Nephron progenitor cell (in vitro differentiated cells): Measurements from ENCODE around the gene CACNG4.

ENCODE experiments used
- DNase-seq: peaks from one replicate; pipeline ENCODE4 v3.0.0; 2021
- H3K27ac Mint-ChIP-seq: 2 replicates; pipeline ENCODE4 v1.8.0; 2021; ENCODE audit warnings: mild to moderate bottlenecking, moderate library complexity, mixed read lengths
- H3K27me3 Mint-ChIP-seq: 2 replicates; pipeline ENCODE4 v1.8.0; 2021; ENCODE audit warnings: mild to moderate bottlenecking, low read depth, mixed read lengths; ENCODE audit not compliant: poor library complexity
- H3K36me3 Mint-ChIP-seq: 2 replicates; pipeline ENCODE4 v1.8.0; 2021; ENCODE audit warnings: low read depth, mixed read lengths
- H3K4me1 Mint-ChIP-seq: 2 replicates; pipeline ENCODE4 v1.8.0; 2021; ENCODE audit warnings: mixed read lengths
- H3K4me3 Mint-ChIP-seq: 2 replicates; pipeline ENCODE4 v1.8.0; 2021; ENCODE audit warnings: mild to moderate bottlenecking, moderate library complexity, mixed read lengths
- H3K9me3 Mint-ChIP-seq: 2 replicates; pipeline ENCODE4 v1.8.0; 2021; ENCODE audit warnings: mild to moderate bottlenecking, moderate library complexity, mixed read lengths
- TF ChIP-seq, protein P1 (sequence below): fragments of 200-600 bp; sonication (generic); IDR thresholded peaks from 2 replicates; pipeline ENCODE4 v1.5.0; 2021; ENCODE audit warnings: antibody characterized with exemption

Gene CACNG4

DNA sequence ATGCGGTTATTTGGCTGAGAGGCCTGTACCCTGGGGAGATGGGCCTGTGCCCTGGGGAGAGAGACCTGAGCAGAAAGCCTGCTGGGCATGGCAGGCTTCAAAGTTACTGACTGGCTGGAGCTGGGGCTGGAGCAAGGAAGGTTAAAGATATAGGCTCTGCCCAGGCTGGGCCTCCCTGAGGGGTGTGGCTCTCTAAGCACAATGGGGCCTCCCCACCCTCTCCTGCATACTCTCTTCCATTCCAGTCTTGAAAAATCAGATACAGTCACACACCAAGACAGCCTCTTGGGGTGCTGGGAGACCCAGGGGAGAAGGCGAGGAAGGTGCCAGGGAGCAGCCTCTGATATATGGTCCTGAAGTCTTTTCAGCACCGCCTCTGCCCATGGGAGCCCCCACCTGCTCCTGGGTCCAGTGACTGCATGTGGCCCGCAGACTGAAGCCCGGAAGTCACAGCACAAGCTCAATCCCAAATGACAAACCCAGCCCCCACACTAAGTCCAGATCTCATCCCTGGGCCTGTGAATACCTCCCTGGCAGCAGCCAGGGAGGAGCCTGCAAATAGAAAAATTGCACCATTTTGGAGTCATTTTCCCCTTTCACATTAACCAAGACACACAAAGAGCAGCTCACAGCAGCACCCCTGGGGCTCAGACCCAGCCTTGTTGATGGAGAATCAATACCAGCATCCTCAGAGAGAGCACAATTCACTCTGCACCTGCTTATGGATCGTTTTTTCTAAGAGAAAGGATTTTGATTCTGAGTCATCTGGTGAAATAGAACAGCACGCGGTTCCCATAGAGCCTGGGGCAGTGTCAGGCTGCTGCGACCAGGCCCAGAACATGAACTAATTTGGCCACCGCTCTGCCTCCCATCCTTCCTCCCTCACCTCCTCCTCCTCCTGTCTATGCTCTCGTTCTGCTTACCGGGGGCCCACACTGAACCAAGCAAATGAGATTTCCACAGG is 54.2 kb downstream of the CACNG4 start:
- H3K36me3 Mint-ChIP-seq, result no peaks in the 10 kb centered on the region
- DNase-seq, result no peak
- TF ChIP-seq, protein P1, sequence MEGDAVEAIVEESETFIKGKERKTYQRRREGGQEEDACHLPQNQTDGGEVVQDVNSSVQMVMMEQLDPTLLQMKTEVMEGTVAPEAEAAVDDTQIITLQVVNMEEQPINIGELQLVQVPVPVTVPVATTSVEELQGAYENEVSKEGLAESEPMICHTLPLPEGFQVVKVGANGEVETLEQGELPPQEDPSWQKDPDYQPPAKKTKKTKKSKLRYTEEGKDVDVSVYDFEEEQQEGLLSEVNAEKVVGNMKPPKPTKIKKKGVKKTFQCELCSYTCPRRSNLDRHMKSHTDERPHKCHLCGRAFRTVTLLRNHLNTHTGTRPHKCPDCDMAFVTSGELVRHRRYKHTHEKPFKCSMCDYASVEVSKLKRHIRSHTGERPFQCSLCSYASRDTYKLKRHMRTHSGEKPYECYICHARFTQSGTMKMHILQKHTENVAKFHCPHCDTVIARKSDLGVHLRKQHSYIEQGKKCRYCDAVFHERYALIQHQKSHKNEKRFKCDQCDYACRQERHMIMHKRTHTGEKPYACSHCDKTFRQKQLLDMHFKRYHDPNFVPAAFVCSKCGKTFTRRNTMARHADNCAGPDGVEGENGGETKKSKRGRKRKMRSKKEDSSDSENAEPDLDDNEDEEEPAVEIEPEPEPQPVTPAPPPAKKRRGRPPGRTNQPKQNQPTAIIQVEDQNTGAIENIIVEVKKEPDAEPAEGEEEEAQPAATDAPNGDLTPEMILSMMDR, result no peak
- H3K27ac Mint-ChIP-seq, result no peak overlapping the region
- H3K27me3 Mint-ChIP-seq, result peaks cover 8% of the 10 kb centered on the region
- no peak overlapping the region for H3K4me3 Mint-ChIP-seq
- no peaks in the 10 kb centered on the region for H3K9me3 Mint-ChIP-seq
- H3K4me1 Mint-ChIP-seq, result peaks cover 27% of the 10 kb centered on the region

DNA sequence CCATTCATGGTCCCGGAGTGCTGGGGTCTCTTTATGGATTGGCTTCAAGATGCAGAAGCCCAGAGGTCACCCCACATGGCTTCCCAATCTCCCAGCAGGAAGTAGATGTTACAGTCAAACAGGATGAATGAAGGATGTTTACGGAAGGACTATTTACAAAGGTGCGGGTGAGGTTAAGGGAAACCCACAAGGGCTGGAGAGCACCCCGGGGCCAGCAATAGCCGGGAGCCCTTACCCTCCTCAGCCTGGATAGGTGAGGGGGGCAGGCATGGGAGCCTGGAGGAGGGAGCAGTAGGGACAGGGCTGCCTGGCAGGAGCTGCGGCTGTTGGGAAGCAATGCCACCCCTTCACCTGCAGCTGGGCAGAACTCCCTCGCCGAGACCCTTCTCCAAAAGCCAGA is 55.3 kb downstream of the CACNG4 start:
- no peak for DNase-seq
- Mint-ChIP-seq H3K4me1 (peaks cover 20% of the 10 kb centered on the region), H3K9me3 (no peaks in the 10 kb centered on the region), H3K36me3 (no peaks in the 10 kb centered on the region), H3K4me3 (no peak overlapping the region), H3K27me3 (peaks cover 8% of the 10 kb centered on the region), H3K27ac (no peak overlapping the region)
- TF ChIP-seq, protein P1, result no peak

GRCh38 chr17:67020293-67020766 is 55.8 kb downstream of the CACNG4 start:
- Mint-ChIP-seq H3K27me3 (peaks cover 5% of the 10 kb centered on the region), H3K36me3 (no peaks in the 10 kb centered on the region), H3K4me1 (peaks cover 17% of the 10 kb centered on the region), H3K9me3 (no peaks in the 10 kb centered on the region), H3K27ac (no peak overlapping the region), H3K4me3 (no peak overlapping the region)
- no peak for DNase-seq
- TF ChIP-seq, protein P1, result no peak

DNA sequence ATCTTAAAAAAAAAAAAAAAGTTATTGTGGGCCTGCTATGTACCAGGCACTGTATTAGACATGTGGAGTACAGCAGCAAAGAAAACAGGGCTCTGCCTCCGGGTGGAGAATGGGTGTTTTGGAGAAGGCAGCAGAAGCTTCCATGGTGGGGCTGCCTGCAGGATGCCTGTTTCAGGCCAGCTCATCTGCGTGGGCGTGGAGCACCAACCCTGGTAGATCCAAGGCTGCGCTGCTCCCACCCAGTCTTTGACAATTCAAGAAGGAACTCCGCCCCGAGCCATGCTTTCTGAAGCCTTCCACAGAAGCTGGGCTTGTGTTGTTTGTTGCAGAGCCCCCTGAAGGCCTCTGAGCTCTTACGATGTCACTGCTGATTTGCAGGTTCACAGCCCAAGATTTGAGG is 56.7 kb downstream of the CACNG4 start:
- H3K27ac Mint-ChIP-seq, result no peak overlapping the region
- H3K27me3 Mint-ChIP-seq, result peaks cover 5% of the 10 kb centered on the region
- no peaks in the 10 kb centered on the region for H3K9me3 Mint-ChIP-seq
- peaks cover 17% of the 10 kb centered on the region for H3K4me1 Mint-ChIP-seq
- H3K4me3 Mint-ChIP-seq, result no peak overlapping the region
- H3K36me3 Mint-ChIP-seq, result no peaks in the 10 kb centered on the region
- no peak for DNase-seq
- TF ChIP-seq, protein P1, result no peak

GRCh38 chr17:67021743-67022450 is 57.4 kb downstream of the CACNG4 start:
- no peak for DNase-seq
- Mint-ChIP-seq H3K27ac (no peak overlapping the region), H3K9me3 (no peaks in the 10 kb centered on the region), H3K4me1 (peaks cover 17% of the 10 kb centered on the region), H3K4me3 (no peak overlapping the region), H3K27me3 (peaks cover 5% of the 10 kb centered on the region), H3K36me3 (no peaks in the 10 kb centered on the region)
- TF ChIP-seq, protein P1, result no peak
